Stimulated activated CD8-positive, alpha-beta memory T cell treated with anti-CD3 and anti-CD28 coated beads, Interleukin-7, amount 100 ng/mL, for 1 hour (primary cell): ENCODE data around the gene EYS.

Experiments
- DNase-seq, 2 donors: peaks; one replicate each; pipeline ENCODE4 v3.0.0-alpha.2; 2020; ENCODE audit warnings: low read depth in 2 of 2

The EYS gene

GRCh38 chr6:65221153-65221552, 485.9 kb downstream of the EYS start:
- no peak for DNase-seq

- DNase-seq, result no peak
These were observed 504.3 kb downstream of the EYS start for GRCh38 chr6:65202738-65203137.

GRCh38 chr6:65199683-65200082, 507.3 kb downstream of the EYS start:
- DNase-seq, result no peak

GRCh38 chr6:65199121-65199520, 507.9 kb downstream of the EYS start:
- no peak for DNase-seq

- DNase-seq, result no peak
These were observed 515.6 kb downstream of the EYS start for GRCh38 chr6:65191471-65191870.

- no peak for DNase-seq
These were observed 517.7 kb downstream of the EYS start for GRCh38 chr6:65189236-65189881.

- no peak for DNase-seq
These were observed 520.2 kb downstream of the EYS start for GRCh38 chr6:65186826-65187225.

- DNase-seq, result no peak
These were observed 524.3 kb downstream of the EYS start for GRCh38 chr6:65182681-65183080.

GRCh38 chr6:65170273-65170672, 536.8 kb downstream of the EYS start:
- DNase-seq, result no peak

GRCh38 chr6:65161661-65162060, 545.4 kb downstream of the EYS start:
- DNase-seq, result no peak

GRCh38 chr6:65157025-65157424, 550.0 kb downstream of the EYS start:
- no peak for DNase-seq

- no peak for DNase-seq
These were observed 551.9 kb downstream of the EYS start for GRCh38 chr6:65155083-65155482.

GRCh38 chr6:65149841-65150240, 557.2 kb downstream of the EYS start:
- DNase-seq, result no peak

- no peak for DNase-seq
These were observed 558.2 kb downstream of the EYS start for GRCh38 chr6:65148839-65149238.

GRCh38 chr6:65135567-65135966, 571.5 kb downstream of the EYS start:
- DNase-seq, result no peak

- no peak for DNase-seq
These were observed 580.4 kb downstream of the EYS start for GRCh38 chr6:65126667-65127066.

- DNase-seq, result no peak
These were observed 583.5 kb downstream of the EYS start for GRCh38 chr6:65123521-65123920.

- DNase-seq, result no peak
These were observed 589.1 kb downstream of the EYS start for GRCh38 chr6:65117817-65118409.

- no peak for DNase-seq
These were observed 590.7 kb downstream of the EYS start for GRCh38 chr6:65116326-65116725.

- no peak for DNase-seq
These were observed 593.4 kb downstream of the EYS start for GRCh38 chr6:65113581-65113980.

GRCh38 chr6:65112435-65112834, 594.6 kb downstream of the EYS start:
- no peak for DNase-seq

GRCh38 chr6:65110031-65110430, 597.0 kb downstream of the EYS start:
- no peak for DNase-seq

GRCh38 chr6:65098349-65098748, 608.7 kb downstream of the EYS start:
- no peak for DNase-seq

GRCh38 chr6:65091561-65091960, 615.5 kb downstream of the EYS start:
- DNase-seq, result no peak
